Prostate gland (tissue), 2 donors: ENCODE results near the gene DUSP21. TPM values are rescaled to one million over a fixed set of nuclear protein-coding genes. Genes with fewer than 3 reads are reported as not detected.
A peak's percentile ranks its signal among the peaks of the same experiment; 100 is the strongest.

Experiments
- DNase-seq: peaks from one replicate; pipeline ENCODE4 v3.0.0-alpha.2; 2019; ENCODE audit warnings: low spot score
- H3K27ac ChIP-seq, 2 donors: fragments of 200-600 bp; sonication (generic); 2 replicates each; pipeline ENCODE4 v1.5.1; 2017 to 2019
- H3K27me3 ChIP-seq: fragments of 200-600 bp; sonication (generic); replicated peaks from 2 replicates; pipeline ENCODE4 v1.5.1; 2019; ENCODE audit not compliant: insufficient read depth
- H3K36me3 ChIP-seq, 2 donors: fragments of 200-600 bp; sonication (generic); 1 replicate in 1 of 2; 2 replicates in 1 of 2; pipeline versions ENCODE4 v1.5.1 to v1.8.1; 2017 to 2019
- H3K4me1 ChIP-seq: fragments of 200-600 bp; sonication (generic); replicated peaks from 2 replicates; pipeline ENCODE4 v1.5.1; 2019
- H3K4me3 ChIP-seq, 2 donors: fragments of 200-600 bp; sonication (generic); 2 replicates each; pipeline ENCODE4 v1.5.1; 2017 to 2019
- H3K9me3 ChIP-seq: fragments of 200-600 bp; sonication (generic); 2 replicates; pipeline ENCODE4 v1.5.1; 2017
- POLR2A ChIP-seq: fragments of 450-650 bp; IDR thresholded peaks from one replicate; pipeline ENCODE4 v1.6.1; 2016; ENCODE audit warnings: antibody characterized with exemption, mild to moderate bottlenecking
- POLR2AphosphoS5 ChIP-seq: sonication (generic); formaldehyde crosslinking; IDR thresholded peaks from one replicate; pipeline ENCODE4 v1.6.1; 2017; ENCODE audit warnings: antibody characterized with exemption
- WGBS: methylation state at CpG from one replicate; pipeline ENCODE4 v1.1.5; 2018; 5-methylcytosine and 5-hydroxymethylcytosine counted together
- intact Hi-C: fragments of 100-400 bp; cut with DNase I; formaldehyde crosslinking; loops from one replicate; pipeline ENCODE4 v1.14.2; 2022
- total RNA-seq, 2 donors: library from RNA; depleted of rRNA; stranded (reverse); fragments of >200 nt; gene quantifications; one replicate each; pipeline ENCODE4 v1.1.0, GENCODE V29; 2016

DUSP21 gene
- total RNA-seq, 2 donors from 2014 or later: 5.1 TPM; not detected in 1

DNA sequence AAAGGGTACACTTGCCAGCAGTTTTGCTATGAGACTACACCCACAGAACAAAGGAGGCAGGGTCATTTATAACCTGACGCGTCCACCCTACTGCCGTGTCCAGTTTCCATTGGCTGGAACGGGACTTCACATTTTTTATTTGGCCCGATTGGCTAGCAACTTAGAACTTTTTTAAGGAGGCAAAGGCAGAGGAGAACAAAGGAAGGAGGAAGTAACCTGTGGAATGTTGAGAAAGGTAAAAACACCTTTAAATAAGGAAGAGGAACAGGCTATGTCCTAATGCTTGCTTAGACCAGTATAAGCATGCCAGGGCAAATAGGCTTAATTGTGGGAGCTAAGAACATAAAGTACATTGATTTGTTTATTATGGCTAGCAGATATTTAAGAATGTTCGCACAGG lies 47.8 kb downstream of the DUSP21 start:
- Histone ChIP-seq H3K4me1 (no peaks in the 10 kb centered on the region), H3K9me3 (no peaks in the 10 kb centered on the region), H3K27ac (no peak overlapping the region), H3K4me3 (no peak overlapping the region), H3K27me3 (no peaks in the 10 kb centered on the region), H3K36me3 (no peaks in the 10 kb centered on the region)
- intact Hi-C loops: no loop called here
- peak; percentile 68 for TF ChIP-seq POLR2AphosphoS5
- TF ChIP-seq POLR2A: no peak
- 42% methylated on average over 6 of the region's 6 CpGs for WGBS
- peak; percentile 33 for DNase-seq

Other genes starting within 250 kb of the DUSP21 start
- gene KDM6A, start 29.2 kb downstream of the DUSP21 start, total RNA-seq: 10 to 100 TPM; 30.1 to 45.1 TPM